NCI-H345 treated with DMSO at 0.1 percent for 48 hours (cell line): Measurements from ENCODE around the gene OR5AN1.
"Not testable (repeated sequence)": the region's sequence is repeated elsewhere in the genome, so short reads cannot be mapped to it uniquely, and the experiment has no call there.

Source experiments
- DNase-seq: peaks from one replicate; lab custom pipeline; 2025; ENCODE audit not compliant: unreplicated experiment; lab: John Stamatoyannopoulos, UW

The OR5AN1 gene, protein sequence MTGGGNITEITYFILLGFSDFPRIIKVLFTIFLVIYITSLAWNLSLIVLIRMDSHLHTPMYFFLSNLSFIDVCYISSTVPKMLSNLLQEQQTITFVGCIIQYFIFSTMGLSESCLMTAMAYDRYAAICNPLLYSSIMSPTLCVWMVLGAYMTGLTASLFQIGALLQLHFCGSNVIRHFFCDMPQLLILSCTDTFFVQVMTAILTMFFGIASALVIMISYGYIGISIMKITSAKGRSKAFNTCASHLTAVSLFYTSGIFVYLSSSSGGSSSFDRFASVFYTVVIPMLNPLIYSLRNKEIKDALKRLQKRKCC

DNA sequence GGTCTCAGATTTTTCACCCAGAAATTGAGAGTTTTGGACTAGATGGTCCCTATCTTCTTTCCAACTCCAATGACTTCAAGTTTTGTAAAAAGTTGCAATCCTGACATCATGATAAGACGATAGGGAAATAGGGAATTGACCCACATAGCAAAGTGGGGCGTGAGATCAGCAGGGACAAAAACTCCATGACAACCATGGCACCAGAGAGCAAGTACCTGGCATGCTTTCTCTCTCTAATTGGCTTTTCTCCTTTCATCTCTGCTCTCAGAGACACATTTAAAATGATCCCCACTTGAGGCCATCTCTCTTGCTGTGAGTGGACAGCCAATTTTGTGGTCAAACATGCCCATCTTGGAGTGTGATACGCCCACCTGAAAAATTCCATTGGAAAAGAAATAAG lies at the start of gene OR5AN1:
TSS of gene OR5AN1 (plus strand) at position 301 of the 400 bp plus-strand sequence. CDS start 5,564 bp downstream, outside the sequence.
- no peak for DNase-seq

DNA sequence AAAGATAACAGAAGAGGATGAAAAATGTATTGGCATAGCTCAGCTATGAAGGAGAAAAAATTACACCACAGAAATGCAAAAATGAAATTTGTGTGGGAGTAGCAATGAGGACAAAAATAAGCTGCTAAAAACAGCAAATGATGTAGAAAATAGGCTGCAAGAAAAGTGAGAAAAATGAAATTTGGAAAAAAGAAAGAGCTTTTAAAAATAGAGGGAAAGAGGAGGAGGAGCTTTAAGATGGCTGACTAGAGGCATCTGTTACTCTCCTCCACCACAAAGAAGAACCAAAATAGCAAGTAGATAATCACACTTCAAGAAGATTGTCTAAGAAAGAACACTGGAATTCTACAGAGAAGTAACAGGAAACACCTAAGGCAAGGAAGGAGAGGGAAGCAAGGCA lies 23.7 kb upstream of the OR5AN1 start:
- DNase-seq, result no peak

DNA sequence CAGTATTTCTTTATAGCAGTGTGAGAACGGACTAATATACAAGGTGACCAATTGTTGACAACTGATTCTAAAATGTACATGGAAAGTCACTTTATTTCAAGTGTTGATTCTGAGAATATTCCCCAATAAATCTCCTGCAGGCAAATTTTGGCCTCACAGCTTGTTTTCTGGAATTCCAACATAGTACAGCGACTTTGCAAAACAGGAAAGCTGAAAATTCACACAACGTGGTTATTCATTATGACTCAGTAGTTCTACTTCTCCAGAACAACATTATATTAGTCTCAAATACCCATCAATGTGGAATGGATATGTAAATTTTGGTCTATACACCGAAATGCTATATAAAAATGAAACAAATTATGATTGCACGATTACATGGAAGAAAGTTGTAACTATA lies 22.5 kb upstream of the OR5AN1 start:
- no peak for DNase-seq

DNA sequence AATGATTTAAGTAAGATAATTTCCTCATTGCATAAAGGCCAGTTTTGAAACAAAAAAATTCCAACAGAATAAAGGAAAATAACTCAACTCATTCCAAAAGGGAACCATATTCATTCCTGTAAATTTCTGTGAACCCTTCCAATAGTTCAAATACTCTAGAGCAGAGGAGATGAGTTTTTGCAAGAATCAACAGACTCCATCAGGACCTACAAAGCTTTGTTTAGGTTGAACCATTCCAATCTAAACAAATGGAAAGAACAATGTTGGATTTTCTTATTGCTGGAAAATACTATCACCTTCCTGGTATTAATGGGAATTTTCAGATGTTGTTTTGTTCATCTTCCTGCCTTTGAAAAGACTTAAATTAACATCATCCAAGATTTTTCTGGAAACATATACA lies 21.8 kb upstream of the OR5AN1 start:
- DNase-seq, result no peak

DNA sequence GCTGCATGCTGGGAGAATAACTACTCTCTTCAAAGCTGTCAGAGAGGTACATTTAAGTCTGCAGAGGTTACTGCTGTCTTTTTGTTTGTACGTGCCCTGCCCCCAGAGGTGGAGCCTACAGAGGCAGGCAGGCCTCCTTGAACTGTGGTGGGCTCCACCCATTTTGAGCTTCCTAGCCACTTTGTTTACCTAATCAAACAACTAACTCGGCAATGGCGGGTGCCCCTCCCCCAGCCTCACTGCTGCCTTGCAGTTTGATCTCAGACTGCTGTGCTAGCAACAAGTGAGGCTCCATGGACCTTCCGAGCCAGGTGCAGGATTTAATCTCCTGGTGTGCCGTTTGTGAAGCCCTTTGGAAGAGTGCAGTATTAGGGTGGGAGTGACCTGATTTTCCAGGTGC lies 9.0 kb upstream of the OR5AN1 start:
- DNase-seq, result not testable (repeated sequence)

DNA sequence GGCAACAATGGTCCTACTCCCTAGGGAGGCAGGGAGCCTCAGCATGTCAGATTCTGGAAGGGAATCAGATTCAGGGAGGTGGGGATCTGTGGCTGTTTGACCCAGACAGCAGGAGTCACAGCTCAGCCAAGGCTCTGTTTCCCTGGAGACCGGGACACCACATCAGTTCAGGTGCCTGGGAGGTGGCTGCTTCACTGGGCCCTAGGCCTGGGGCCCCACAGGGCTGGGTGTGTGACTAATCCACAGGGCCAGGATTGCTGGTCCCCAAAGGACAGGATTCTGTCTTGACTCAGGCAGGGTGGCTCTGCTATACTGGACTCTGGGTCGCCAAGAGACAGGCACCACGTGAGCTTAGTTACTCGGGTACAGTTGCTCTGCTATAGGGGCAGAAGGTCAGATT lies 3.5 kb upstream of the OR5AN1 start:
- no peak for DNase-seq

DNA sequence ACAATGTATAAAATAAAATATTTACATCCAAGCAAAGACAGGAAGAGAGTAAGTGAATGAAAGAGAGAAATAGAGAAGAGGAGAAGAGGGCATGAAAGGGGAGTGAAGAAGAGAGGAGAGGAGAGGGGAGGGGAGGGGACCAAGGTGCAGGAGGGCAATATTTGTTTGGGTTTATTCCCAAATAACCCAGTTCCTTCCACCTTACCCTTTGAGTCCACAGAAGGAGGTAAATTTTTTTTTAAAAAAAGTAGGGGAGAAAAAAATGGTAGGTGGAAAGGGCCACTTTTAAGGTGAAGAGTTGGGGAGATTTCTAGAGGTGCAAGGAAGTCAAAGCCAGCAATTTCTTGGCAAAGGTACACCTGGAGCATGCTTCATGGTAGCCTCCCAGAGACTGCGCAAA lies 2.1 kb upstream of the OR5AN1 start:
- DNase-seq, result no peak

DNA sequence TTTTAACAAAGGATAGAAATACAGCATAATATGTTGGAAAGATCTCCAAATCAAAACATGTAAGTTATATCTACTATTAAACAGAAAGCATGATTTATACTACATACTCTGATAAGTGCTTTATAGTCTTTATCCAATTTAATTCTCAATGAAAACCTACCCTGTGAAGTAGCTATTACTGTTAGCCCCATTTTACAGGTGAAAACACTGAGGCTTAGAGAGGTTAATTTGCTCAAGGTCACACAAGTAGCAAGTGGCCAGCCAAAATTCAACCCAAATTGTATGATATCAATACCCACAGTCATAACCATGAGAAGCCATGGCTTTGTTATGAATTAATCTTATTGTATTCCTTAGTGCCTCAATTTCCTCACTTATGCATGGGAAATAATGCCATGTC lies 675 bp upstream of the OR5AN1 start:
- no peak for DNase-seq

DNA sequence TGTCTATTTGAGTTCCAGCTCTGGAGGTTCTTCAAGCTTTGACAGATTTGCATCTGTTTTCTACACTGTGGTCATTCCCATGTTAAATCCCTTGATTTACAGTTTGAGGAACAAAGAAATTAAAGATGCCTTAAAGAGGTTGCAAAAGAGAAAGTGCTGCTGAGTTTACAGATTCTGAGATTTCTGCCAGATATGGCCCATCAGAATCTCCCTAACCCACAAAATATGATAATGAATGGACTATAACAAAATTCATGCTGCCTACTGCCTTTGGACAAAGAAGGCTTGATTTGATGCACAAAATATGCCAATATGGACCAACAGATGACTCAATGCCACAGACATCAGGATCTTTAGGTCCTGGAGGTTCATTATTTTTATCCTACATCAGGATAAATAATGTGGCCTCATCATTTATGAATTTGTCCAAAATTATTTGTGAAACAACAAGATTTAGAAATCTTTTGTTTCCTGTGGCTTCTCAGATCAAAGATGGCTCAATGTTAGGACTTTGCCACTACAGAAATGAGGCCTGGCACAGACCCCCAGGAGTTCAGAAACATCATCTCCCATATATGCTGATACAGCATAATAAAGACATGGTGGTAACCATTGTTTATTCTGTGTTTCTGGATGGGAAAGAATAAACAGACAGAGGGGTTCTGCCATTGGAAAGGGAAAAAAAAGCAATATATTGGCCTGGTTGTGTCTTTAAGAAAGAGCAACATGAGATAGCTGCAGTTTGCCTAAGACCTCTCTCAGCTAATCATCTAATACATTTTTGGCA lies 6.7 kb downstream of the OR5AN1 start:
- DNase-seq, result no peak

DNA sequence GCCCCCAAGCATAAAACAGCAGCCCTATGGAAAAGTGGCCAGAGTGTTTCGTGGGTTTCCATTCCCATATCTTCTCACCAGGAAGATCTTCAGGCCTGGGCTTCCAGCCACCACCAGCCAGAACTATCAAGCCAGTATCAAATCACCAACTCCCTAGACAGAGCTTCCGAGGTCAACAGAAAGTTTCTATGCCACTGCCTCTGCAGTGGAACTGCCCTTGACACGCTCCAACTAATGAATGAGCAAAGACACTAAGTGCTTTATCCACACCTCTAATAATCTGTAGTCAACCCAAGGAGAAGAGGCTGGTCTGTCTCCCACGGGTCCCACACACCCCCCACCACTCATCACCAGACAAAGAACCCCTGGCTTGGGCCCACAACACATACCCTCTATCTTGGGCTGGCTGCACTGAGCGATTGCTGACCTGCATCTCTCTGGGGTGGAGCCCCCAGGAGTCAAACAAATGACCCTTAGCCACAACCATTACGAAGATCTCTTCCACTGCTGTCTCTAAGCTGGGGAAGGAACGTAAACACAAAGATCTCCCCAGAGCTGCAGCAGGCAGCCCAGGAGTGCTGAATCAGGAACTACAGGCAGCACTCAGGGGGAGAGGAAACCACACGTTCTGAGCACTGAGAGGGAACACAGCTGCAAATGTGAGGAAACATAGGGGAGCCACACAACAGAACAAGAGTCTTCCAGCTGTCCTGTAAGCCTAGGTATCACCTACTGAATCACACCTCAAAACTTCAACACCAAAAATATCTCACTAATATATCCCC lies 9.7 kb downstream of the OR5AN1 start:
- no peak for DNase-seq

DNA sequence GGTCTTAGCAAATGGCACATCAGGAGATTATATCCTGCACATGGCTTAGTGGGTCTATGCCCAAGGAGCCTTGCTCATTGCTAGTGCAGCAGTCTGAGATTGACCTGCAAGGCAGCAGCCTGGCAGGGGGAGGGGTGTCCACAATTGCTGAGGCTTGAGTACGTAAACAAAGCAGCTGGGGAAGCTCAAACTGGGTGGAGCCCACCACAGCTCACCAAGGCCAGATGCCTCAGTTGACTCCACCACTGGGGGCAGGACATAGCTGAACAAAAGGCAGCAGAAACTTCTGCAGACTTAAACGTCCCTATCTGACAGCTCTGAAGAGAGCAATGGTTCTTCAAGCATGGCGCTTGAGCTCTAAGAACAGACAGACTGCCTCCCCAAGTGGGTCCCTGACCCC lies 13.6 kb downstream of the OR5AN1 start:
- DNase-seq, result not testable (repeated sequence)

DNA sequence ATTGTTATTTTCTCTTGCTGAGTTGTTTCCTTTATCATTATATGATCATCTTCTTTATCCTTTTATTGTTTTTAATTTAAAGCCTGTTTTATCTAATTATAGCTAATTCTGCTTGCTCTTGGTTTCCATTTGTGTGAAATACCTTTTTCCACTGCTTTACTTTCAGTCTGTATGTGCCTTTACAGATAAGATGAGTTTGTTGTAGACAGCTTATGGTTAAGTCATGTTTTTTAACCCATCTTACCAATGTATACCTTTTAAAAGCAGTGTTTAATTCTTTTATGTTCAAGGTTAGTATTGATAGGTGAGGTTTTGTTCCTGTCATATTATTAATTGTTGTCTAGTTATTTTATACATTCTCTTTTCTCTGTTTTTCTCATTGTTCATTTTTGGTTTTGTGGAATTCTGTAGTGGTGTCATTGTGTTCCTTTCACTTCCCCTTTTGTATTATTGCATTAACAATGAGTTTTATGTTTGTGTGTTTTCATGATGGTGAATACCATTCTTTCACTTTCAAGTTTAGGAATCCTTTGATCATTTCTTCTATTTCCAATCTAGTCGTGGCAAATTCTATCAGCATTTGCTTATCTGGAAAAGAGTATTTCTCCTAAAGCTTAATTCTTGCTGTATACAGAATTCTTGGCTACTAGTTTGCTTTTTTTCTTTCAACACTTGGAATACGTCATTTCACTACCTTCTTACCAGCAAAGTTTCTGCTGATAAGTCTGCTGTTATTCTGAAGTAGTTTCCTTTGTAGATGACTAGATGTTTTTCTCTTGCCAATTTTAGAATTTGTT lies 21.8 kb downstream of the OR5AN1 start:
- no peak for DNase-seq

DNA sequence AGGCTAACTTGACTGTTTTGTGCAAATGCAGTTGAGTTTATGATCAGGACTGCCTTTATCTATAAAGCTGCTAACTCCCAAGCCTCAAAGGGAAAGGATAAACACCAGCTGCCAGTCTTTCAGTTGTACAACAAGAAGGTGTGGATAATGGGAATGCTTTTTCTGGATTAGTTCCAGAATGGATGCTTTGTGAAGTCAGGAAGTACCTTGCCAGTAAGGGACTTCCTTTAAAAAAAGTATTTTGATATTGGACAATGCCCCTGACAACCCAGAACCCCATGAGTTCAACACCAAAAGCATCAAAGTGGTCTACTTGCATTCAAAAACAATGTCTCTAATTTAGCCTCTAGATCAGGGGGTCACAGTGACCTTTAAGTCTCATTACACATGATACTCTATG lies 35.5 kb downstream of the OR5AN1 start:
- no peak for DNase-seq

DNA sequence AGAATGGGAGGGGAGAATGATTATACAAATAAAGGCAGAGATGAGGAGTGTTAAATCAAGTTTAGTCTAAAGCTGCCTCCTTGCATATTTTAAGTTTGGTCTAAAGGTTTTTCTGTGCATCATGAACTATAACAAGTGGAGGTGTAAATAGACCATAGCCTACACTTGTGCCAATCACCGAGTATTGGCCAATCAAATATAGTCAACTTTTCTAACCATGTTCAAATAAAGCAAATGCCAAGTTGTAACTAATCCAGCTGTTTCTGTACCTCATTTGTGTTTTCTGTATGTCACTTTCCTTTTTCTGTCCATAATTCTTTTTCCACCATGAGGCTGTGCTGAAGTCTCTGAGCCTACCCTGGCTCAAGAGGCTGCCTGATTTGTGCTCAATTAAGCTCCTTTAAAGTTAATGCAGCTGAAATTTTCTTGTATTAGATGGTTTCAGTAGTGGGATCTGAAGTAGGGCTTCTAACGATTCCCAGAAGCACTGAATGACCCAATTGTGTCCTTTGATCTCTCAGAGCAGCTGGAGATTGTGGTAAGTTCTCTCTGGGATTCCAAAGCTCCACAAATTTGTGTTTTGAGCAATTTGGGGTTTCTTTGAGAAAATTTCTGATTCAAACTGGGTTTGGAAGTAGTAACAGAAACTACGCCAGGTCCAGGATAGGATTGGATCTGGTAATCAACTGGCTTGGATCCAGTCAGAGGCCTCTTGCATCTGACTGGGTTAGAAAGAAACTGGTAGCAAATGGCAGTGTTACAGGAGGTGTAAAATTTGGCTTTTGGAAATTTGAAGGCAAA lies 42.0 kb downstream of the OR5AN1 start:
- DNase-seq, result no peak

DNA sequence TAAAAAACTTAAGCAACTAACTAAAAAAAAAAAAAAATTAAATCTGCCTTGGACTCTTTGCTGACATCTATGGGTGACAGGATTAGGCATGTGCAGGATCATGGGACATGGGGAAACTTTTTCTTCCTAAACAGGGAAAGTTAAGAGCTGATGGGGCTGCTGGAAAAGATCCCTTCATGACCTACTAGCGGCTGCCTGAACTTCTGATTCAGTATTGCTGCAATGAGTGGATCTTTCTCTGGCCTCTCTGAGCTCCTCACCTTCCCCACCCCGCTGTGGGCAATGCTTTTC lies 42.5 kb downstream of the OR5AN1 start:
- no peak for DNase-seq

DNA sequence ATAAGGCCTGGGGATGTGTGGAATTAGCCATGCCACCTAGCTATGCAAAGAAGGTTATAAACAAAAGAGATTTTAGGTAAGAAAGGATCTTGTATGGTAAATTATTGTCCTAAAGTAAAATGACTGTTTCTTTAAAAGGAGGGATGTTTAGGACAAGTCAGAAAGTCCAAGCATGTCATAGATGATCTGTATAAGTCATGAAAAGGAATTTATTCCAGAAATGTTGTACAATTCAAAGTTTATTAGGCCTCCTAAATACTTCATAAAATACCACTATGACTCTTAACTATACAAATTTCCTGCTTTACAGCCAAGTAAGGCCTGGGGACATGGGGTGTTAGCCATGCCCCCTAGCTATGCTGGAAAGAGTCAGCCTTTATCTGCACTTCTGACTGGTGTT lies 44.9 kb downstream of the OR5AN1 start:
- DNase-seq, result no peak

DNA sequence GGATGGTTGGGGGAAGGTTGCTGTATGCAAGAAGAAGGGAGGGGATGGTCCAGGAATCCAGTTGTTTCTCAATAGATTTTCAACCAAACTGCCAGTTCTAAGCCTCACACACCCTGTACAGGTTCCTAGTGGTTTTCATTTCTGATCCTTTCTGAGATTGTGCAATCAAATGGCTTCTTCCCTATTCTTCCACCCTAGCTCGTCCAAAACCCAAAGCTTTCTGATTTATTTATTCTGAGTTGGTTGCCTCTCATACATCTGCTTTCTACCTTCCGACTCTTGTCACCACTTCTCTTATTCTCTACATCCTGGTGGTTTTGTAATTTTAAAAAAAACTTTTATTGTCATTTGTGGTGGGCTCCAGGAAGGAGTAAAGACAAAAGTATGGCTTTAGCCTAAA lies 55.0 kb downstream of the OR5AN1 start:
- no peak for DNase-seq

DNA sequence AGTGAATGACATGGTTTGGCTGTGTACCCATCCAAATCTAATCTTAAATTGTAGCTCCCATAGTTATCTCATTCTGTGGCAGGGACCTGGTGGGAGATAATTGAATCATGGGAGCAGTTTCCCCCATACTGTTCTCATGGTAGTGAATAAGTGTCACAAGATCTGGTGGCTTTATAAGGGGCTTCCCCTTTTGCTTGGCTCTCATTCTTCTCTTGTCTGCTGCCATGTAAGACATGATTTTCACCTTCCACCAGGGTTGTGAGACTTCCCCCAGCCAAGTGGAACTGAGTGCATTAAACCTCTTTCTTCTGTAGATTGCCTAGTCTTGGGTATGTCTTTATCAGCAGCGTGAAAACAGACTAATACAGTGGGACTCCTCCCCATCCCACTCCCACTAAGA lies 56.4 kb downstream of the OR5AN1 start:
- DNase-seq, result no peak

DNA sequence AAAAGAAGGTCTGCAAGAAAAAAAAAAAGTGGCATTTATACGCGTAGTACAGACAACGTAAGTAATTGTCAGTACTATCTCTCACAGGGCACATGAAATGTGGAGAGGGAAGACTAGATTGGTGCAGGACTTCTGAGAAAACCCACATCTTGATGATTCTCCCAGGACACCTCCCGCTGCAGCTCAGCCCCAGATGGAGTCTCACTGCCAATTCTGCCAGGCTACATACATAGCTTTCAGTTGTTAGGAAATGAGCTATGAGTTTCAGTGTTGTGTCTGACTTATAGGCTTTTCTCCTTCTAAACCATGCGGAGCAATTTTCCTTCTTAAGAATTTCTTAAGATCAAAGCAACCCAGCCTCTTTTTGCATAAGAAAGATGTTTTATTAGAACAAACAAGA lies 57.9 kb downstream of the OR5AN1 start:
- DNase-seq, result no peak

DNA sequence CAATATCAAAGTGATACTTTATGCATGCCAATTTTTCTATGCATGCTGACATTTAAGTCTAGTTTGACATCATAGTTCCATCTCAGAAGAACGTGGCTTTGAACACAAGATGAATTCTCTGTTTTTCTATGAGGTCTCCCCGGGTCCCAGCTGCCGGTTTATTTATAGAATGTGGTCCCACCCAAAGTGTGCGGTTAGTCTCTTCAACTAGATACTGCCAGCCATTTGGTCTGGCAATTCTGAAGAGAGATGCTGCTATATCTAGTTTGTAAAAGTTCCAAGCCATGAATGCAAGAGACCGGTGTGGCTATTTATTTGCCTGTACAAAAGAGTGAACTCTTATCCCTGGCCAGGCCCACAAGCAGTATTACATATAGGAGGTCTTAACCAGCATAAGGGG lies 58.3 kb downstream of the OR5AN1 start:
- no peak for DNase-seq
